ENCODE results near the gene PSMA3.
"Not testable (repeated sequence)": the region's sequence is repeated elsewhere in the genome, so short reads cannot be mapped to it uniquely, and the experiment has no call there.

PSMA3 gene

DNA sequence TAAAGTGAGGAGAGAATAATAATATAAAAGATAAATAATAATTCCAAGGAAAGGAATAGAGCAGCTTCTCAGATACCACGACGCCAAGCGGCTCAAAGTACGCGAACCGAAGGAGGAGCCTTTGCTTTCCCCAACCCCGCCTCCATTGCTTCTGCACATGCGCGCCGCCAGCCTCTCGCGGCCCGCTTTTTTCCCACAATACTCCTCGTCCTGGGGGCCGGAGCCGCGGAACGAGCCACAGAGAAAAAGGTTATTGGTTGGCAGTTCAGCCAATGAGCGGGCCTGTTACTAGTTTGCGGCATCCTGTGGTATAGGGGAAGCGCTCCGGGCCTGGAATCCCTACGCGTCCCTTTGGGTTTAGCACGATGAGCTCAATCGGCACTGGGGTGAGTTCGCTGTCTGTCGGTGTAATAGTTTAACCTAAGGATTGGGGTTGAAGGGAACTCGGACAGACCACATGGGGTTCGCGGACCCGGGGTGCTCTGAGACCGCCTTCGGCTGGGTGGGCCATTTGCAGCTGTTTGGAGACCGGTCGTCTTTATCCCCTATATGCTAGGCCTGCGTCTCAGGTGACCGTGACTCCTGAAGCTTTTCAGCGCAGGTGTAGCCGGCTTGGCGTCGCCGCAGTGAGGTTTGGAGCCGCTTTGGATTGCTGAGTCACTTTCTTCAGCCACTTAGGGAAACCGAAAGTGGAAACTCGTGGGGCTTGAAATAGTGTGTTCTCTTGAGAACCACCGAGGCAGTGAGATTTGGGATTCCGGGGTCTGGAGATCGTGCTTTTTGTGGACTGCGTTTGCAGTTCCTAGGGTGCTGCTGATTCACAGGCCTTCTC lies at the start of gene PSMA3:
Gene PSMA3 (plus strand): TSS at position 288 of the 832 bp plus-strand sequence. CDS start 78 bp downstream, at position 366.
- peak; percentile 99 for DNase-seq

DNA sequence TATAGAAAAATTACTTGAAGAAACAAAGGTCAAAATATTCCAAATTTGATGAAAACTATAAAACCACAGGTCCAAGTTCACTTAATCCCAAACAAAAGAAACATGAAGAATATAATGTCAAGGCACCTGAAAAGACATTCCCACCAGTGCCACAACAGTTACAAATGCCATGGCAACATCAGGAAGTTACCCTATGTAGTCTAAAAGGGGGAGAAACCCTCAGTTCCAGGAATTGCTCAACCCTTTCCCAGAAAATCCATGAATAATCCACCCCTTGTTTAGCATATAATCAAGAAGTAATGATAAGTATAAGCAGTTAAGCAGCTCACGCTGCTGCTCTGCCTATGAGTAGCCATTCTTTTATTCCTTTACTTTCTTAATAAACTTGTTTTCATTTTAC lies 48.4 kb upstream of the PSMA3 start:
- no peak for DNase-seq

DNA sequence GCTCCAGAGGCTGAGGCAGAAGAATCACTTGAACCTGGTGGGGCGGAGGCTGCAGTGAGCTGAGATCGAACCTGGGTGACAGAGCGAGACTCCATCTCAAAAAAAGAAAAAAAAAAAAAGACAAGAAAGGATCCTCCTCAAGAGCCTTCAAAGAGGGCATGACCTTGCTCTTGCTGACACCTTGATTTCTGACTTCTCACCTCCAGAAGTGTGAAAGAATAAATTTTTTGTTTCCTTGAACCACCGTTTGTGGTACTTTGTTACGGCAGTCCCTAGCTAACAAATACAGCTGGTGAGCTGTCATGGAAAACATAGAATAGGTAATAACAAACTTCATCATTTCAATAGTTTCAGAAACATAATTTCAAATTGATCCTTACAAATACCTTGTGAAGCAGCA lies 46.6 kb upstream of the PSMA3 start:
- DNase-seq, result no peak

DNA sequence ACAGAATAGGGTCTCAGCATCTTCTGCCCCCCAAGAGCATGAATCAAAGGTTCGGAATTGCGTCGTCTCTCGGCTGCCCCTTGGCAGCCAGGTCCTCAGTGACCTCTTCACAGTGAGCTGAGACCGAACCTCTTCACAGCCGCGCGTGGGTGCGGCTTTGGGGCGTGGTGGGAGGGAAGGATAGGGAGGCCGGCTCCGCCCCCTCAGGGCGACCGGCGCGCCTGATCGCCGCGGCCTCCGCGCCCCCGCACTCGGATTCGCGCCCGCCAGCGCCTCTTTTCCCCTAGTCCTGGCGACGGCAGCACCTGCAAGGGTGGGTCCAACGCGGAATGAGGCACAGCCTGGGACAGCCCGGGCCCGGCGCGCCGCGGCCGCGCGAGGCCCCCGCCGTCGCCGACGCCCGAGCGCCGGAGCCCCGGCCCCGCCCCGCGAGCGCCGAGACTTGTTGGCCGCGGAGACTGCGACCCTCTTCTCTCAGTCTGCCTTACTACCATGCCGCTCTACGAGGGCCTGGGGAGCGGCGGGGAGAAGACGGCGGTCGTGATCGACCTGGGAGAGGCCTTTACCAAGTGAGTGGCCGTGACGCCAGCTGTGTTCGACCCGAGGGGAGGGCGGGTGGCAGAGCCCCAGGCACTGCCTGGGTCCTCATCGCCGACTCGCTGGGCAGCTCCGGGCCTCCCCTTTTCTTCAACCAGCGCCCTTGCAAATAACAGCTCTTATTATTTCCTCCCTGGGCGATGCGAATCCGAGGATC lies 44.7 kb upstream of the PSMA3 start, which contains the start of gene ACTR10:
Gene ACTR10 (plus strand): TSS at position 424 of the 754 bp plus-strand sequence. CDS start 69 bp downstream, at position 493.
- DNase-seq, result peak; percentile 71

DNA sequence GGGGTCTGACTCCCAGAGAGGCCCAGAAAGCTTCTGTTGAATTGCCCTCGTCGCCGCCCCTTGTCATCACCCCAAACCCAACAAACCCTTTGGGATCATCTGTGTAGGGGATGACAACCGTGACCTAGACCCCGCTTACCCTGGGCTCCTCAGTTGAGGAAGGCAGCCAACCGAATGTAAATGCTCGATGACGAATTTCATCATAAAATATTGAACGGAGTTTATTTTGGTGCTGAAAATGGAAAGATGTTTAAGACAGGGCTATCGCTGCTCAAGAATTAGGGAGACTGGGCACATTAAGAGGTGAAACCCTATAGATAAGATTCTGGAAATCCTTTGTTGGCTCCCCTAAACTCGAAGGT lies 44.2 kb upstream of the PSMA3 start:
- DNase-seq, result peak; percentile 36

DNA sequence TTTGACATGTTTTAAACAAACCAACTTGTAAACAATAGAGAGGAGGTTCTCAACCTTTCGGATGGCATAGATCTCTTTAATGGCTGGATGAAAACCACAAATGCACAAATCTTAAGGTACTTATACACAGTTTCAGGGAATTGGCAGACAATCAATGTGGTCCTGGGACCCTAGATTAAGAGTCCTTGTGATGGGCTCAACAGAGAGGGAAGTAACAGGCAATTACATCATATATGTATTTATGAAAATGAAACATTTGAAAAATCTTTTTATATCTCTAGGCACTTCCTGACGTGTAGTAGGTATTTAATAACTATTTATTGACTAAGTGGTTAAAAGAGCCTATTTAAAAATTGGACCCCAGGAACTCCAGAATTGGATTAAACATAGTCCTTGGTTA lies 43.8 kb upstream of the PSMA3 start:
- no peak for DNase-seq

DNA sequence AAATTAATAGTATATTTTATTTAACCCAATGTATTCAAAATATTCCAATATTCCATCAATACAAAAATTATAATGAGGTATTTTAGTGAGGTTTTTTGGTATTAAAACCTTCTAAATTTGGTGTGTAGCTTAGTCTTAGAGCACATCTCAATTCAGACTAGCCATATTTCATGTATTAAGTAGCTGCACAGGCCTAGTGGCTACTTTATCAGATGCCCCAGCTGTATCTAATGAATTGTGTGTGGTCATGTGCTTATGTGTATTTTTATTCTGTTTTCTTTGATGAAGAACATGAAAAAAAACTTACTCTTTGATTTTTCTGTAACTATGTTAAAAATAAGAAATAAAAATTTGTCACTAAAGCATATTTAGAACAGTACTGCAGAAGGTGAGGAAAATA lies 31.5 kb upstream of the PSMA3 start:
- no peak for DNase-seq

DNA sequence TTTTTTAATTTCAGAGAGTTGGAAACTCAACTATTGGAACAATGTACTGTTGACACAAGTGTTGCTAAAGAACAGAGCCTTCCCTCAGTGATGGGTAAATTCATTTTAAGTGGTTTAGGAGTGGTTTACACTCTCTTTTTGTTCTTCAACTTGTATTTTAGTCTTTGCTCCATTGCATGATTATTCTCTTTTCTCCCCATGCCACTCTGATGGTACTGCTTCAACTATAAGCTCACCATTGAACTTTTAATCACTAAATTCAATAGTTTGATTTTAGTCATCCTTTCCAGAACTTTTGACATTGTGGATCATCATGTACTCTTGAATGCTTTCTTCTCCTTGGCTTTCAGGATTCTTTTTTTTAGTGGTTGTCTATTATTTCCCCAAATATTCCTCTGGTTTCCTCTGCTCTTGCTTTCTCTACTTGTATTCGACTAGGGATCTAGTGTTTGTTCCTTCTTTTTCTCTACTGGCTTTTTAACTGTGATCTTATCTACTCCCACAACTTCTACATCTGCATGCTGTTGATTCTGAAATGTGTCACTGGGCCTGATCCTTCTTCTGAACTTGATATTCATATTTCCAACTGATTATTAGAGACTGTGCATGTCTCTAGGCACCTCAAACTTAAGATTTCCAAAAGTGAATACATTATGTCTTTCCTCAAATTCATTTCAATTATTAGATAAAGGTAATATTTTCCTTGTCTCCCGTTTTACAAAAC lies 29.3 kb upstream of the PSMA3 start:
- DNase-seq, result no peak

DNA sequence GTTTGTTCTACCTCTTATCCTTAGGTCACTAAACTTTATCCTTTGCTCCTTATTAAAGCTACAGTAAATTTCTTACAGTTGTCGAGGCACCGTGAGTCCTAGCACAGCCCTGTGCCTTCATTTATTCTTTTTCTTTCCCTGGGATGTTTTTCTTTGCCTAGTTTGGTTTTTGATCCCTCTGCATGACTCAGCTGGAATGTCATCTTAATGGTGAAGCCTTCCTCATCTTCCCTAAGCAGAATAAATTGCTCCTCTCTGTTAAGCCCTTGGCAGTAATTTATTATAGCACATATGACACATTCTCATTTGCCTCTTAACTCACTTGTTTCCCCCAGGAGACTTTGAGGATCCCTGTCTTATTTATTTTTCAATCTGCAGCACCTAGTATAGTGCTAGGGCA lies 28.1 kb upstream of the PSMA3 start:
- peak; percentile 36 for DNase-seq

DNA sequence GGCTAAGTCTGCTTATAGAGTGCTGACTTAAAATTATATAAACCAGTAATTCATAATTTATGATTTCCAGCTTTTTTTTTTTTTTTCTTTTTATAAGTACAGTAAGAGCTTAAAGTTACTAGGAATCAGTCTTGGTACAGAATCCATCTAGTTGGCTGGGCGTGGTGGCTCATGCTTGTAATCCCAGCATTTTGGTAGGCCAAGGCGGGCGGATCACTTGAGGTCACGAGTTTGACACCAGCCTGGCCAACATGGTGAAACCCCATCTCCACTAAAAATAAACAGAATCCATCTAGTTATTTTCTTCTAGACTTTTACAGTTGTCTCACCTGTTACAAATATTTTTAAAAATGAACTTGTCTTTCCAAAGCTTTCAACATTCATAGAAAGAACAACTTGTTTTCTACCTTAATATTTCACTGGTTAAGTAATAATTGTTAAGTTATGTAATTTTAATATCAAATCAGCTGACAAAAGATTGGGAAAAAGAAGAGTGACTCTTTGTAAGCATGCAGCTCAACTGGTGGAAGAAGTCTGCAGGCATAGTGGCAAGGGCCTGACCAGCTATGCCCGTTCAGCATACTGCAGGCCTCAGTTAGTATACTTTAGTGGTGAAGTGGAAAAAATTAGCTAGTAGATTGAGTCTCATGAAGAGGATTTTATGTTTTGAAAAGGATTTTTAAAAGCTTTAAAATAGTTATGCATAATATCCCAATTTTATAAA lies 17.4 kb upstream of the PSMA3 start:
- no peak for DNase-seq

DNA sequence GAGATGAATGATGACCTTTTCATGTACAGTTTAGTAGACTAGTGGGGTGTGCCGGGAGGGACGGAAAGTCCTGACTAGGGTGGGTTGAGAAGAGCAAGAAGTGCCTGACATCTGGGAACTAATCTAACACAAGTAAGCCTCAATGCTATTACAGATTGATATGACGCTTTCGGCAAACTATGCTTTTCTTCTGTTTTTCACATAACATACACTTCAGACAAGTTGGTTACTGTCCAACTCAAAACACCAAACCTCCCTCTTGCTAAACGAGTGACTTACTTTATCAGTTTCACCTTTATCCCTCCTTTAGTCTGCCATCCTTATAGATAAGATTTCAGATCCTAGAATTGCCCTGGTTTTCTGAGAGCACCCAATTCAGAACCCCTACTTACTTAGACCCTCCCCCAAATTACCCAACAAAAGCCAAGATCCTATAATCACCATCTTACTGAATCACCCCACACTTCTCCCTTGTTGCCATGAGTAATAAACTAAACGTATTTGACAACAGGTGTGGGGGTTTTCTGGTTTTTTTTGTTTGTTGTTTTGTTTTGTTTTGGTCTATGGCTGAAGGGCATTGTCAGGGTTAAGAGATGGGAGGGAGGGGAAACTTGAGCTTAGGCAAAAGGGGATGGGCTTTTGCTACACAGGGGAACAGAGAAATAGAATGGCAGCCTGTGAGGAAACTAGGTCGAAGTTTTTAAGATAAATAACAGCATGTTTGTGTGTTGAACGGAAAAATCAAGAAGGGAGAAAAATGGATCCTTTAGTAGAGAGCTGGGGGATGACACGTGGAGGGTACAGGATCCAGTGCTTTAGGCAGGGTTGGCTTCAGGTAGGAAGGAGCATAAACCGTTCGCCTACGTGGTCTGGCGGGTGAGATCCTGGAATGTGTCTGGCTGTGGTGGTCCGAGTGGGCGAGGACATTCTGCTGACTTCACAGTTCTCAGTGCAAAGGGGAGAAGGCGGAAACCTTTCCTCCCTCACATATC lies 6.1 kb upstream of the PSMA3 start:
- DNase-seq, result peak; percentile 59

DNA sequence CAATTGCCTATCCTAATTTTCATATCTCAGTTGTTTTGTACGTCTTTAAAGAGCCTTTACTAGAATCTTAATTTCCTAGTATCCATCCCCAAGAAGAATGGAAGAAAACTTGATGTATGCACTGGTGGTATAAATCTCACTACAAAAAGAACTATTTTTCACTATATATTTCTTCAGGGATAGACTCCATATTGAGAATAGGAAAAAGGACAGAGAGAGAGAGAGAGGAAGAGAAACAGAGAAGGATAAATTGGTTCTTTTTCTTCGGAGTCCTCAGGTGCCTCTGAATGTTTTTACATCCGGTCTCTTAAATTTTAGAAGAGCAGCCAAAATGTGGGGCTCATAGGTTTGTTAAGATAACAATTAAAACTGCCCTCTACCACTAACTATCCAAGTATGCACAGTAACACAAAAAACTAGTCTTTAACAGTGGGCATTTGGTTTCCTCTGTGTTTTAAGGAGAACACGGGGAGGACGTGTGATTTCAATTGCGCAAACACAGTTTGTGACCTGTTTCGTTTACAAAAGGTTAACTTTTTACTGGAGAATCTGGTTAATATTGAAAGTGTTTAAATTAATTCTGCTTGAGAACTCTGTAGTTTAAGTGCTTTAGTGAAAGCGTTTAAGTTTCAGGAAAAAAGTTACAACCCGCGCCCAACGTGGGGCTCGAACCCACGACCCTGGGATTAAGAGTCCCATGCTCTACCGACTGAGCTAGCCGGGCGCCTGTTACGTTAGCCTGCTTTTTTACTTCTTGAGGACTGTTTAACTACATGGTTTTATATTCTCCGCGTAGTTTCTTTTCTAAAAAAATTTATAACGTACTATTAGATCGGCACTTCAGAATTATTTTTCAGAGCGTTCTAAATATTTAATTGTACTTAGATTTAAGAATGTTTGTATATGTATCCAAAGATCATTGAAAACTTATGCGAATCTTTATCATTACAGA lies 5.1 kb upstream of the PSMA3 start:
- peak; percentile 71 for DNase-seq

DNA sequence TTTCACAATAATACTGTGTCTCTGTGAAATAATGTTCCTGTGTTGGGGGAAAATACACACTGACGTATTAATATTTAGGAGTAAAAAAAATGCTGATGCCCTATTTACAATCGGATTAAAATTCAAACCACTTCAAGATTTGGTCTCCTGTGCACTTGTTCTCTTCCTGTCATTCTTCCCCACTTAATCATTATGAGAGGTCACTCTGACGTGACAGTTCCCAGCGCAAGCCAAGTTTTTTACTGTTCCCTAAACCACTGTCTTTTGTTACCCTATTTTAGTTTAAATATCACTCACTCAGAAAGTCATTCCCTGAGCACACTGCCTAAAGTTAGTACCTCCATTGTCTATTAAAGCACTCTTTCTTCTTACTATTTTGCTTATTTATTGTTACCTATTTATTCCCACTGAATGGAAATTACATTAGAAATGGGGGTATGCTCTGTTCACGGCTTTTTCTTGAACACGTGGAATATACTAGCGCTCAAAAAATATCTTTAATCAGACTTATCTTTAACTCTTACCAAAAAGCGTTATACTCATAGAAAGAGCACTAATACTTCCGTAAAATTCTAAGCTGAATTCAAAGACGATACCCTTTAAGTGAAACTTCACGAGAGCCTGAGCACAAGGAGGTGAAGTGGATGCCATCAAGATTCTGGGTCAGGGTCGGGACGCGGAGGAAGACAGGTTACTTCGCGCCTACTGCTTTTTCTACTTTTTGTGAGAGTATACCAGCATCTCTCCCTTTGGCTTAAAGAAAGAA lies 670 bp upstream of the PSMA3 start:
- DNase-seq, result no peak

DNA sequence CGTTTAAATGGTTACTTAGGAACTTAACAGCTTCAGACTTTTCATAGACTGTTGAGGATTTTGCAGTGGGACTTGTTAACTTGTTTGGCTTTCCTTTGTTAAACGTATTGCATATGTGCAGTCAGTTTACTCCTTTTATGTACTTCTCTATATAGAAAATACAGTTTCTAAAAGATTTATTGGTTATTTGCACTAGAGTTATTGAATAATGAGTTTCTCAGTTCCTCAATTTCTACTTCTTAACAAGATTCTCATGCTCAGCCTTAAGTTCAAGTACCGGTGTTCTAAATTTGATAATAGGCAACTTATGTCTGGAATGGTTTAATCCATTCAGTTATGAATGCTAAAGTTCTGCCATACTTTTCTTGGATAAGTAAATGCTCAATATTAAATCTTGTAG lies 919 bp downstream of the PSMA3 start:
- DNase-seq, result peak; percentile 35

DNA sequence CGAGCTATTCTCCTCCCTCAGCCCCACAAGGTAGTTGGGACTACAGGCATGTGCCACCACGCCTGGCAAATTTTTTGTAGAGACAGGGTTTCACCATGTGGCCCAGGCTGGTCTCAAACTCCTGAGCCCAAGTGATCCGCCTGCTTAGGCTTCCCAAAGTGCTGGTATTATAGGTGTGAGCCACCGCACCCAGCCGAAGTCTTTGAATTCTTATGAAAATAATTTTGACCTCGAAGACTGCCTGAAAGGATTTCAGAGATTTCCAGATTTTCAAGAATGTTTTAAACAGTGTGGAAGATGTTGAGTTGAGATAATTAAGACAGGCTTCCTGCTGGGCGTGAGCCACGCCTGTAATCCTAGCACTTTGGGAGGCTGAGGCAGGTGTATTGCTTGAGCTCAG lies 5.0 kb downstream of the PSMA3 start:
- no peak for DNase-seq

DNA sequence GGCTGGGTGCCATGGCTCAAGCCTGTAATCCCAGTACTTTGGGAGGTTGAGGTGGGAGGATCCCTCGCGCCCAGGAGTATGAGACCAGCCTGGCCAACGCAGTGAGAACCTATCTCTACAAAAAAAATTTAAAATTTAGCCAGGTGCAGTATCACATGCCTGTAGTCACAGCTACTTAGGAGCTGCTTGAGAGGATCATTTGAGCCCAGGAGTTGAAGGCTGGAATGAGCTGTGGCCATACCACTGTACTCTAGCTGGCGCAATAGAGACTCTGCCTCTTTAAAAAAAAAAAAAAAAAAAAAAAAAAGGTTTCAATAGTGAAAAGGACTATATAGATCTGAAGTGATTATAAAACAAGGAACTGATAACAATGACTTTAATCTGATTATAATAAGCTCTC lies 13.5 kb downstream of the PSMA3 start:
- no peak for DNase-seq

DNA sequence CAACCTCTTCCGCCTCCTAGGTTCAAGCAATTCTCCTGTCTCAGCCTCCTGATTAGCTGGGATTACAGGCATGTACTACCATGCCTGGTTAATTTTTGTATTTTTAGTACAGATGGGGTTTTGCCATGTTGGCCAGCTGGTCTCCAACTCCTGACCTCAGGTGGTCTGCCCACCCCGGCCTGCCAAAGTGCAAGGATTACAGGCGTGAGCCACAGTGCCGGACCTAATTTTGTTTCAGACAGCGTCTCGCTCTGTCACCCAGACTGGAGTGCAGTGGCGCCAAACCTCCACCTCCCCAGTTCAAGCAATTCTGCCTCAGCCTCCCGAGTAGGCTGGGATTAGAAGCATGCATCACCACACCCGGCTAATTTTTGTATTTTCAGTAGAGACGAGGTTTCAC lies 17.4 kb downstream of the PSMA3 start:
- not testable (repeated sequence) for DNase-seq

DNA sequence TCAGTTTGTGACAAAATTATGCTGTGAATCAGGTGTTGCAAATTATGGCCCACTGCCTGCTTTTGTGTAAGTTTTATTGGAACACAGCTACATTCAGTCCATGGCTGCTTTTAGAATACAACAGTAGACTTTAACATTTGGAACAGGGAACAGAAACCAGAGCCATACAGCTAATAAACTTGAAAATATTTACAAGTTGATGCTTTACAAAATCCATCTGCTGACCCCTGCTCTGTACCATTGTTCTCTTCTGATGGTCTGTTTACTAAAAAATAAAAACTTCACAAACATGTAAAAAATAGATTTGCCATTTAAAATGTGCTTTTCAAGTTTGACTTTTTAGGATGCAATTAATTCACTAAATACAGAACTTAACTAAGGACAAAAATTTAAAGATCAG lies 20.8 kb downstream of the PSMA3 start:
- no peak for DNase-seq

DNA sequence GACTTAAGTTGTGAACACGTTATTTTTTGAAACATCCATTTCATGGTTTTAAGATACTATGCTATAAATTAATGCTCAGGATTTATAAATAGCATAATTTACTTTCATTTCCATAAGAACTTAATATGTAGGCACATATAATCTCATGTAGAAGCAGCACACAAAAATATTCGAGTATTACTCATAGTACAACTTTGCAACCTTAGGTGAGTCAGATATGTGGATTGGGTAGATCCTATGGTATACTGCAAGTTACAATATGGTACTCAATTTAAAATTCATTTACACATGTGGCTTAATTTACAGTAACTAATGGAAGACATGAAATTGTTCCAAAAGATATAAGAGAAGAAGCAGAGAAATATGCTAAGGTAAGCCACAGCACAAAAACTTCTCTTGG lies 26.0 kb downstream of the PSMA3 start:
- DNase-seq, result no peak
